HL-60 (cell line): ENCODE data around the gene ADCY5.

Experiments used
- DNase-seq, 2 experiments: peaks; one replicate each; pipeline ENCODE4 v3.0.0-alpha.2; 2010 to 2020; ENCODE audit warnings: low read depth in 1 of 2, low spot score in 1 of 2
- H3K27ac ChIP-seq: fragments of 250-450 bp; sonication (Bioruptor Pico); replicated peaks from 2 replicates; pipeline ENCODE4 v1.5.1; 2020; ENCODE audit warnings: mild to moderate bottlenecking, moderate library complexity
- H3K27me3 ChIP-seq: fragments of 250-450 bp; sonication (Bioruptor Pico); 2 replicates; pipeline ENCODE4 v1.5.1; 2021; ENCODE audit warnings: mild to moderate bottlenecking, moderate library complexity; ENCODE audit not compliant: insufficient read depth, poor library complexity, severe bottlenecking
- H3K4me3 ChIP-seq: replicated peaks from 2 replicates; pipeline ENCODE4 v1.5.1; 2011; ENCODE audit warnings: mild to moderate bottlenecking, control low read depth, low read length; ENCODE audit not compliant: insufficient read depth
- GABPA ChIP-seq: IDR thresholded peaks from 2 replicates; pipeline ENCODE4 v1.6.1; 2012; ENCODE audit warnings: low read depth
- POLR2AphosphoS5 ChIP-seq: IDR thresholded peaks from 2 replicates; pipeline ENCODE4 v1.6.1; 2012; ENCODE audit warnings: low read depth
- SPI1 ChIP-seq: IDR thresholded peaks from 2 replicates; pipeline ENCODE4 v1.6.1; 2012; ENCODE audit warnings: low read depth, mild to moderate bottlenecking, borderline replicate concordance
- TF ChIP-seq, protein P1 (sequence below): IDR thresholded peaks from 2 replicates; pipeline ENCODE4 v1.6.1; 2012; ENCODE audit warnings: low read depth; ENCODE audit not compliant: insufficient replicate concordance
- TF ChIP-seq, protein P2 (sequence below): IDR thresholded peaks from one replicate; pipeline ENCODE4 v1.5.1; 2011; ENCODE audit warnings: low read length, control low read depth, inconsistent platforms; ENCODE audit not compliant: insufficient read depth

Gene ADCY5

DNA sequence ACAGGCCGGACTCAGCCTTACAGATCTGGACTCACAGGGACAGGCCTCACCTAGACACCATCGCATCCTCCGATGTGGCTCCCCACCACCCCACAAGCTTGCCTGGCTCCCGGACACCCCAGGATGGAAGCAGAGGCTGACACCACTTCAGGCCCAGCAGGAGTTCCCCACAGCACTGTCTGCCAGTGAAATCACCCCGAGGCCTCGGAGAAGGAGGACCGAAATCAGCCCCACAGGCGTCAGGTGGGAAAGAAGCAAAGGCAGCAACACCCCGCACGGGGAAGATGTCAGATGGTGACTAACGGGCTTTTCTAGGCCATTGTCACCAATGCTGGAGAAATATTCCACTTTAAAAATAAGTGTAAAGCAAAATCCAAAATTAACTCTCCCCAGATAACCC, 18.6 kb downstream of the ADCY5 start:
- DNase-seq: no peak
- H3K4me3 ChIP-seq: no peak overlapping the region
- TF ChIP-seq, protein P1, sequence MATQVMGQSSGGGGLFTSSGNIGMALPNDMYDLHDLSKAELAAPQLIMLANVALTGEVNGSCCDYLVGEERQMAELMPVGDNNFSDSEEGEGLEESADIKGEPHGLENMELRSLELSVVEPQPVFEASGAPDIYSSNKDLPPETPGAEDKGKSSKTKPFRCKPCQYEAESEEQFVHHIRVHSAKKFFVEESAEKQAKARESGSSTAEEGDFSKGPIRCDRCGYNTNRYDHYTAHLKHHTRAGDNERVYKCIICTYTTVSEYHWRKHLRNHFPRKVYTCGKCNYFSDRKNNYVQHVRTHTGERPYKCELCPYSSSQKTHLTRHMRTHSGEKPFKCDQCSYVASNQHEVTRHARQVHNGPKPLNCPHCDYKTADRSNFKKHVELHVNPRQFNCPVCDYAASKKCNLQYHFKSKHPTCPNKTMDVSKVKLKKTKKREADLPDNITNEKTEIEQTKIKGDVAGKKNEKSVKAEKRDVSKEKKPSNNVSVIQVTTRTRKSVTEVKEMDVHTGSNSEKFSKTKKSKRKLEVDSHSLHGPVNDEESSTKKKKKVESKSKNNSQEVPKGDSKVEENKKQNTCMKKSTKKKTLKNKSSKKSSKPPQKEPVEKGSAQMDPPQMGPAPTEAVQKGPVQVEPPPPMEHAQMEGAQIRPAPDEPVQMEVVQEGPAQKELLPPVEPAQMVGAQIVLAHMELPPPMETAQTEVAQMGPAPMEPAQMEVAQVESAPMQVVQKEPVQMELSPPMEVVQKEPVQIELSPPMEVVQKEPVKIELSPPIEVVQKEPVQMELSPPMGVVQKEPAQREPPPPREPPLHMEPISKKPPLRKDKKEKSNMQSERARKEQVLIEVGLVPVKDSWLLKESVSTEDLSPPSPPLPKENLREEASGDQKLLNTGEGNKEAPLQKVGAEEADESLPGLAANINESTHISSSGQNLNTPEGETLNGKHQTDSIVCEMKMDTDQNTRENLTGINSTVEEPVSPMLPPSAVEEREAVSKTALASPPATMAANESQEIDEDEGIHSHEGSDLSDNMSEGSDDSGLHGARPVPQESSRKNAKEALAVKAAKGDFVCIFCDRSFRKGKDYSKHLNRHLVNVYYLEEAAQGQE: no peak
- no peak for TF ChIP-seq SPI1
- no peaks in the 10 kb centered on the region for H3K27me3 ChIP-seq
- H3K27ac ChIP-seq: no peak overlapping the region

DNA sequence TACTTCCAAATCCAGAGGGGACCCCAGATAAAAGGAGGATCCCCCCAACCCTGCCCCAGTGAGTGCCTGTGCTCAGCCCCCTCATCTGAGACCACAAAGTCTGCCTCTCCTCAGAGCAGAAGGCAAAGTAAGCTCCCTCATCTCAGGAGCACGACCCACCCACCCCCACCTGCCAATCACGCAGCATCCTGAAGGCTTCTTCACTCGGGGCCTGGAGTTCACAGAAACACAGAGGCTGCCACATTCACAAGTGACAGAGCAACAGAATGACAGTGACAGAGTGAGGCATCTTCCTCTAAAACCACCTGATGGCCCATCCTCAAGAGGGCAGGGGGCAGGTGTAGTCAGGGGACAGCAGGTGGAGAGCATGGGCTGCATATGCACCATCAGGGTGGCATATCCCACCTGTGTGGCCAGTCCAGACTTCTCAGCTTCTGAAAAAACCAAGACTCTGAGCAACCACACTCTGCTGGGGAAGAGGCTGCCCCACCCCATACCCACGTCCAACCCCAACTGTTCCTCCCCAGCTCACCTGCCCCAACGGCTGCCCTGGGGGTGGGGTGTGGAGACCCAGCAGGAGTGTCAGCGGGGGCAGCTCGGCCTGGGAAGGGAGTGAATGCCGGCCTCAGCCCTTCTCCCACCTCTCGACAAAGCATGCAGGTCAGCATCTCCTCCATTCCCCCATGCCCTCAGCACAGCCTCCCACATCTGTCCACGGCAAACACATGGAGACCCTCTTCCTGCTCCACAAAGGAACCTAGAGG, 19.3 kb downstream of the ADCY5 start:
- H3K27me3 ChIP-seq: no peaks in the 10 kb centered on the region
- no peak for DNase-seq
- H3K4me3 ChIP-seq: no peak overlapping the region
- H3K27ac ChIP-seq: no peak overlapping the region
- no peak for TF ChIP-seq SPI1
- no peak for TF ChIP-seq GABPA
- TF ChIP-seq, protein P1: no peak
- TF ChIP-seq, protein P2, sequence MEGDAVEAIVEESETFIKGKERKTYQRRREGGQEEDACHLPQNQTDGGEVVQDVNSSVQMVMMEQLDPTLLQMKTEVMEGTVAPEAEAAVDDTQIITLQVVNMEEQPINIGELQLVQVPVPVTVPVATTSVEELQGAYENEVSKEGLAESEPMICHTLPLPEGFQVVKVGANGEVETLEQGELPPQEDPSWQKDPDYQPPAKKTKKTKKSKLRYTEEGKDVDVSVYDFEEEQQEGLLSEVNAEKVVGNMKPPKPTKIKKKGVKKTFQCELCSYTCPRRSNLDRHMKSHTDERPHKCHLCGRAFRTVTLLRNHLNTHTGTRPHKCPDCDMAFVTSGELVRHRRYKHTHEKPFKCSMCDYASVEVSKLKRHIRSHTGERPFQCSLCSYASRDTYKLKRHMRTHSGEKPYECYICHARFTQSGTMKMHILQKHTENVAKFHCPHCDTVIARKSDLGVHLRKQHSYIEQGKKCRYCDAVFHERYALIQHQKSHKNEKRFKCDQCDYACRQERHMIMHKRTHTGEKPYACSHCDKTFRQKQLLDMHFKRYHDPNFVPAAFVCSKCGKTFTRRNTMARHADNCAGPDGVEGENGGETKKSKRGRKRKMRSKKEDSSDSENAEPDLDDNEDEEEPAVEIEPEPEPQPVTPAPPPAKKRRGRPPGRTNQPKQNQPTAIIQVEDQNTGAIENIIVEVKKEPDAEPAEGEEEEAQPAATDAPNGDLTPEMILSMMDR: no peak
- TF ChIP-seq POLR2AphosphoS5: no peak

DNA sequence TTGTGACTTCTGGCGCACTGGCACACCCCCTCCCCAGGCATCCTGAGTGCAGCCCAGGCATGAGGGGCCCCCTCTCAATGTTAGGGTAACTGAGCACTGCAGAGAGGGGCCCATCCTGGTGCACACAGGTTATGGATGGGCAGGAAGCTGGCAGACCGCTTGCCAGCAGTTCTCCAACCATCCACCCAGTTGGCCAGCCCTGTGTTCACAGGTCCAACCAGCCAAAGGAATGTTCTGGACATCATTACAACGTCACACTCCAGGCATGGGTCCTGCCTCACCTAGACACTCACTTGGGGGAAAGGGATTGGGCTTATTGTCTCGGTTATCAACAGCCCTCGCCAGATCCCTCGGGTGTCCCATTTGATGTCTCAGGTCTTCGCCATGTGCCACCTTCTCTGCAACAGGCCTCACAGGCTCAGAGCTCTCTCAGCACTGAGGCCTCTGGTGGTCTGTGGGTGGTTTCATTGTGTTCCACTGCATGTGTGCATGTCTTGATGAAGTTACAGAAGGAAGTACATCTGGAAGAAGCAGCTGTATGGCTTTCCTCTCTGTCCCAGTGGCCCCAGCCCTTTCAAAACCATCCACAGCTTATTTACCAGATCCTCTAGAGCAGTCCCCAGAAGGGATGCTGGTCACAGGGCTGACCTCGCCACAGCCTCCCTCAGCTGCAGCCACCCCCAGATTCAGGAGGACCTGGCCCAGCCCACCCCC, 23.7 kb downstream of the ADCY5 start:
- Histone ChIP-seq H3K27me3 (peaks cover 7% of the 10 kb centered on the region), H3K4me3 (no peak overlapping the region), H3K27ac (no peak overlapping the region)
- no peak for DNase-seq
- TF ChIP-seq GABPA: no peak
- TF ChIP-seq, protein P2: no peak
- TF ChIP-seq POLR2AphosphoS5: no peak
- TF ChIP-seq SPI1: no peak
- TF ChIP-seq, protein P1: no peak
